ENCODE results near the gene PCED1A.

Gene PCED1A

DNA sequence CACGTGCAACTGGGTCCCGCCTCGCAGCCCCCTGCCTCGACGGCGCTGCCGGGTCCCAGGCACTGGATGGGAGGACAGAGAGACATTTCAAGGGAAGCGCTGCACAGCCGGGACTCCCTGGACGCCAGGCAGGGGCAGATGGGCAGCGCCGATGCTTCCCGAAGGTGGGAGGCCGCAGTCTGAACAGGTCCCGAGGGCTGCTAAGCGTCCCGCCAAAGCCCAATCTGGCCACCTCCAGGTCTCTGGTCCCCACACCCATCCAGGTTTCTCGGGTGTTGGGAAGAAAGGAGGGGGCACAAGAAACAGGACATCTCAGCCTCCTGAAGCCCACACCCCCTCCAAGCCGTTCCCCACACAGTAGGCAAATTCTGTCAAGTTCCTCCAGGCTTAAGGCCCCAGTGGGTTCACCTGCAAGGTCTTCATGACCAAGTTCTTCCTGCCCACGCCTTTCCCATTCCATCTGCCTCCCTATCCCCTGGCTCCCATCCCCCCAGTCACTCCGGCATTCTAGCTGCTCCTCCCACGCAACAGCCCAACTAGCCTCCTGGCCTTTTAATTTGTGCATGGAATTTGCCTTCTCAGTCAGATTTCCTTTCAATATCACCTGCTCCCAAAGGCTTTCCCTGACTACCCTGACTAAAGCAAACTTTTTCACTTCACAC is 34.6 kb downstream of the PCED1A start:
- no peak for DNase-seq (ENCODE audit: low read depth in 1 of 2, low spot score in 1 of 2)

DNA sequence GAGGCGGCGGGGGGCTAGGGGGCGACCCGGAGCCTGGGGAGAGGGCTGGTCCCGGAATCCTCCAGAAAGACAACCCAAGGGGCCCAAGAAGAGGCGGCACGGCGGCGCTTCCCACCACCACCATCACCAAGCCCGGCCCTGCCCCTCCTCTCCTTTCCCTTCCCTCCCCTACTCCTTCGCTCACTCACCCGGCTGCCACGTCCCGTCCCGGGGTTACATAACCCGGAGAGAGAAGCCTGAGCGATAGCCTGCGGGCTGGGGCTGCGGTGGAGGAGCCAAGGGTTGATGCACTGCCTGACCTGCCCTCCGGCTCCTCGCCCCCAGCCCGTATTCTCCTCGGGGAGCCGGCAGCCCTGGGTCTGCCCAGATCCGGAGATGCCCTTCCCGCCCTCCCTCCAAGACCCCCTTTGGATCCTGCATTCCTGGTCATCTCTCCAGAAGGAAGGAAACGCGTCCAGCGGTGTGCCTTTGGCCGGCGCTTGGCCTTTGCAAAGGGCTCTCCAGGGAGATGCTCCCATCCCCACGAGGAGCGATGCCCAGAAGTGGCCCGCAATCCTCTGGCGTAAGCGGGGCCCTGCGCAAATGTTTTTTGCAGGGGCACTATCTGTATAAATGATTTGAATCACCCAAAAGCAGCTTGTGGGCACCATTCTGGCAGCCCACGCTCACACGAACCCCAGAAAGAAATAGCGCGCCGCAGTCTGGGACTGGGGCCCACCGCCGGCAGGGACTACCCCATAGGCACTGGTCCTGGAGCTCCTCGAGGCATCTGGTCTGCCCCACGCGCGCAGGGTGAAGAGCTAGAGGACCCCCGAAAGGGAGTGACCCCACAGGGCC is 35.4 kb downstream of the PCED1A start:
- no peak for DNase-seq (ENCODE audit: low read depth in 1 of 2, low spot score in 1 of 2)

DNA sequence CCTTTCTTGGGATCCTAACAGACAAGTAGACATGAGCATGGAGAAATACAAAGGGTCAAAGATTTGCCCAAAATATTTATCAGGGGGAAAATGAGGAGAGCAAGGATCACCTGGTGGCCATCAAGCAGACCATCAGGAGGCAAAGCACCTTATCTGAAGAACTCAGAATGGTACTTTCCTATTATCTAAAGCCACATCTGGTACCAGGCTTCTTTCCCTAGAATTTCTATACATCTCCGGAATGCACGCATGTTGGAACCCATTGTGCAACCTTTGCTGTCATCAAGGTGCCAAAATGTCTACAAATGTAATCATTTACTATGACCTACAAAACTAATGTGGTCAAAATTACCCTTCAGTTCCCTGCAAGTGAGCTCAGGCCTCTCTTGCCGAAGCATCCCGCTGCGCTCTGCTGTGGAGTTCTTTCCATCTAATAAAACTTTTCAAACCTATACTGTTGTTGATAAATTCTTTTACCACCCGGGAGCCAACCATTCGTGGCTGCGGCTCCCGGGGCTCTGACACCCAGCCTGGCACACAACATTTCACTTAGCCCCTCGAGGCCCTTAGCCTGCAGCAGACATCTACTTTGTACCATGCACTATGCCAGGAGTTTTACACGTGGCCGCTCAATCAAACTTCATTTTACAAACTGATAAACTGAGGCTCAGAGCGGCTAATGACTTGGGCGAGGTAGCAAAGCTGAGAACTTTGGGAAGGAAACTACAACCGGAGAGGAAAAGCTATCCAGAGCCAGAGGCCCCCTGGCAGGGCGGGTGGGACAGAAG is 36.2 kb downstream of the PCED1A start:
- no peak for DNase-seq (ENCODE audit: low read depth in 1 of 2, low spot score in 1 of 2)

DNA sequence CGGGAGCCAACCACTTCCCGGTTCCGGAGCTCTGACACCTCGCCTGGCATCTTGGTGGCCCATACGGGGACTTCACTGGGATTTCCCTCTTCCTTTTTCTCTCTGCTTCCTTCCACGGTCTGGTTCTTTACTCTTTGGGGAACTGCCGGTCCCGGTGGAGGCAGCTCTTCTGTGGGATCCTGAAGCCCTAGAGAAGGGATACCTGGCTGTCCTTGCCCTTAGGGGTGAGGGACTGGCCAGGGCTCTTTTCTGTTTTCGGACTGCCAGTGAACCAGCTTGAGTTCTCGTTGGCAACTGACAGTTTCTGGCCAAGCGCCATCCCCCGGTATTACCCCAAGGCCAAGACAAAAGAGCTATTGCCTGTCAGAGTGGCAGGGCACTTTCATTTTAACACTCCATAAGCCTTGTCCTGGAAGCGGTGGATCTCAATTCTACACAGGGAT is 39.1 kb downstream of the PCED1A start:
- no peak for DNase-seq (ENCODE audit: low read depth in 1 of 2, low spot score in 1 of 2)

DNA sequence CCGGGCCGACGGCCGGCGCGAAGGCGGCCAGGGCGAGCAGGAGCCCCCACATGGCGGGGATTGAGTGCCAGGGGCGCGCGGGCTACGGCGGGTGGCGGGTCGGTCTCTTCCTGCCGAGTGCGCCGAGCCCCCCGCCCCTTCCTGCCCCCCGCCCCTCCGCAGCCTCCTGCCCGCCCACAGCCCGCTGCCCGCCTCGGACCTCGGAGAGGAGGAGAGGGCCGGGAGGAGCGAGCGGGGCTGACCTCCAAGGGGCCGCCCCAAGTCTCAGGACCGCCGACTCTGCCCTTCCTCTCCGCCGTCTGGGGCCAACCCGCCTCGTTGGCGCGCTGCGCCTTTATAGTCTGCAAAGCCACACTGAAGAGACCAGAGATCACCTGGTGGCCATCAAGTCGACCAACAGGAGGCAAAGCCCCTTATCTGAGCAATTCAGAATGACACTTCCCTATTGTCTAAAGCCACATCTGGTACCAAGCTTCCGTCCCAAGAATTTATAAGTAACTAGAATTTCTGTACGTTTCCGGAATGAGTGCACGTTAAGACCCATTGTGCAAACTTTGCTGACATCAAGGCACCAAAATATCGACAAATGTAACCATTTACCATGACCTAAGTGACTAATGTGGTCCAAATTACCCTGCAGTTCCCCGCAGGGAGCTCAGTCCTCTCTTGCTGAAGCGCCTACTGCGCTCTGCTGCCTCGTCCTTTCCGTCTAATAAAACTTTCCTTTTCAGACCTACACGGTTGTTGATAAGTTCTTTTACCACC is 39.8 kb downstream of the PCED1A start, which contains the start of gene CPXM1:
Gene CPXM1, minus strand, starts transcription at position 107 of the 765 bp plus-strand sequence. Its CDS starts 55 bp downstream, at position 52.
- DNase-seq (ENCODE audit: low read depth in 1 of 2, low spot score in 1 of 2) = no peak

DNA sequence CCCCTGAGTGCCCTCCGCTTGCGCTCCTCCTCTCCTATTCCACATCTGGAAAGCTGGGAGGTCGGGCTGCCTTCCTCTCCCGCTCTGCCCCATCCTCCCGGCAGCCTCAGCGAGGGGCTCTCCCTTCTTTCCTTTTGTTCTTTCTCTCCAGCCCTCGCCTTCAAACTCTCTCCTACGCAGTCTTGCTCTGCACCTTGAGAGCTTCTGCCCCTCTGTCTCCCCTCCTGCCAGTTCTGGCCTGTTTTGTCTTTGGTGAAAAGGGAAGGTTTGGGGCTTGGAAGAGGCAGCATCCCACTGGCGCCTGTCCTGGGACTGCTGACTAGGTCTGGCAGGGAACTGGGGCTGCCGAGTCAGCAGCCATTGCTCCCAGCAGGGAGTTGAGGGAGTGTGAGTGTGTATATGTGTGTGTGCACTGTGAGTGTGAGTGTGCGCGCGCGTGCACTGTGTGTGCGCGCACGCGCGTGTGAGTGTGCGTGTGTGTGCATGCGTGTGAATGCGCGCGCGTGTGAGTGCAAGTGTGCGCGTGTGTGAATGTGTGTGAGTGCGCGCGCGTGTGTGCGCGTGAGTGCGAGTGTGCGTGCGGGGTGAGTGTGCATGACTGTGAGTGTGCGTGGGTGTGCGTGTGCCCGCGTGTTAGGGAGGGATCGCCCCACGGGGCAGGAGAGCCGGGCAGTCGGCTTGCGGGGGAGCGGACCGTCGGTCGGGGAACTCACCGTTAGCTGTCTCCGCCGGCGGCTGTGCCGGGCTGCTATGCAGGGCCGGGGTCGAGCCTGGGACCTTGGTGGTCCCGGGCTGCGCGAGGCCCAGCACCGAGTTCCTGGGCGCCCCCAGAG is 40.6 kb downstream of the PCED1A start:
- no peak for DNase-seq (ENCODE audit: low read depth in 1 of 2, low spot score in 1 of 2)

DNA sequence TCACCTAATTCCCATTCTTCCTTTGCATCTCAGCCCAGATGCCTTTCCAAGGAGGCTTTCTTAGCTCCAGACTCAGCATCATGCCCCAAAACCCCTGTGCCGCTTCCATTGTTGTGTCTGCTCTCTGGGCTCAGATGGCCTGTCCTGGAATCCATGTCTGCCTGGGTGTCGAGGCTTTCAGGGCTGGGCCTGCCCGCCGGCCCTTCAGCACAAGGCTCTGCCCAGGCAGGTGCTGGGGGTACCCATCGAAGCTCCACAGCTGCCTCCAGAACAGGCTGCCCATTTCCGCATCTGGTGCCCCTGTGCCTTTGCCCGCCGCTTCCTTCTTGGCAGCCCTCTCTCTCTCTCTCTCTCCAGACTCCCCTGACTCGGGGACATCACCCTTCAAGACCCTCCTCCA is 41.2 kb downstream of the PCED1A start:
- DNase-seq (ENCODE audit: low read depth in 1 of 2, low spot score in 1 of 2) = no peak

DNA sequence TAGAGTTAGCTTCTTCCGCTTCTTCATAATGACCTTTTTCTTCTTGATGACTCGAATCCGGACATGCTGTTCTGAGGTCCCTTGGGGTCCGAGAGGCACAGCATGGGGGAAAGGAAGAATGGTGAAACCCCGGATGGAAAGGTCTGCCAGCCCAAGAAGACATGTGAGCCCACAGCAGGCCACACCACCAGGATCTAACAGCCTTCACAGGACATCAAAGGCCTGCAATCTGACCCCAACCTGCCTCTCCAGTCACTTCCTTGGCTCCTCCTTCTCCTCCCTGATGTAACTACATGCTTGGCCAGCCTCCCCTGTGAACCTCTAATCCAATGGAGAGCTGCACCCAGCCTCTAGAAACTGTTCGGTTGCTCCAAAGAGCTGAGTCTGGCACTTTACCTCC is 41.6 kb downstream of the PCED1A start:
- DNase-seq (ENCODE audit: low read depth in 1 of 2, low spot score in 1 of 2) = no peak

DNA sequence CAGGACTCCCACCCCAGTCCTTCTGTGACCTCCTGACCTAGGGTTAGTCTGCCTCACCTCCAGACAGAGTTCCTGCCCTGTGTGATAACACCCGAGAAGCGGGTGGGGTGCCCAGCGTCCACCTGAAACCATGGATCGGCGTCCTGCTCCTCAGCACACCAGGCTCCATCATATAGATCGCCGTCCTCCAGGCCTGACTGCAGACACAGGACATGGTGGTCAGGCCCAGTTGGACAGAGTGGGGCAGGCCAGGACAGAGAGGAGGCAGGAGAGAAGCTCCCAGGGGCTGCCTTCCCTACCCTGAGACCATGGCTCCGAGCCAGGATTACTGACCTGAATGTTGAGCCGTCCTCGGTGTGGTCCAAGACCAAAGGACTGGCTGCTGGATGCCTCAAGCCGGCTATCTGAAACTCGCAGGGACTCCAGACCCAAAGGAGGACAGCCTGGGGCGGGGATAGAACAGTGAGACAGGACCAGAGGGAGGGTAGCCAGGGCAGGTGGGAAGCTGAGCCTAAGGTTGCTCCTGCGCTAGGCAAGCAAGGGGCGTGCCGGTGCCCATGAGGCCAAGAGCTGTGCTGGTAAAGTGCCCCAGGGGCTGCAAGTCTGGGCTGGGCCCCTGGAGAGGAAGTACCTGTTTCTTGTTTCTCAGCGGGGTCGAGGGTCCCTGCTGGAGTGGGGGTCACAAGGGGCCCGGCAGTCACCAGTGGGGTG is 42.2 kb downstream of the PCED1A start:
- no peak for DNase-seq (ENCODE audit: low read depth in 1 of 2, low spot score in 1 of 2)

DNA sequence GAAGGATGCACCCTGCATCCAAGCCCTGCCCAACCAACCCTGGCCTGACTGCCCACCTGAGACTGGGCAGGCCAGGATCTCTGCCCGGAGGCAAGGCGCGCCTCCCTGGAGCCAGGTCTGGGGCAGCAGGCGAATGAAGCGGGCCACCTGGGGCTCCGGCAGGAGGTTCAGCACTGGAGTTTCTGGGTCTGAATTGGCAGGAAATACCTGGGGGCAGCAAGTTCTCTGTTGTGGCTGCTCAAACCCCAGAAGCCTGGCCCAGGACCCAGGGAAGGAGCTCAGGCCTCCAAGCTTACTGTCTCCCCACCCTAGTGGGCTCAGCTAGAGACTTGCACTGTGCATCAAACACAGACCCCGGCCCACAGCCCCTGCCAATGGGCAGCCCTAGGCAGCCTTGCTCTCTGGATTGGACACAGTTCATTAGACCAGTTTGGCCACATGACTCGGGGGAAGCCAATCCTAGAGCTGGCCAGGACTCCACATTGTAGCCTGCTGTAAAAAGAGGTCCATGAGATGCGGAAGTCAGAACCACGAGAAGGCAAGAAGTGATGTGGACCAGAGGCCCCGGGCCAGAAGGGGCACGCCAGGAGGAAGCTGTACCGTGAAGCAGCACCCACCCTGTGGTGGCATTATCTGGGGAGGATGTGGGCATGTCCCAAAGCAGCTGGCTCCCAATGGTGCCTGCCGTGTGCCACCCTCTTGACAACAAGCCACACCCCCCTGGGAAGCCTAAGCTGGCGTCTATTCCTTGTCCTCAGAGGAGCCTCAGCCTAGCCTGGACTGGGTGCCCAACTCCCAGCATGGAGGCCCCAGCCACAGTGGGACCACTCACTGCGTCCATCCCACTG is 43.1 kb downstream of the PCED1A start:
- no peak for DNase-seq (ENCODE audit: low read depth in 1 of 2, low spot score in 1 of 2)

DNA sequence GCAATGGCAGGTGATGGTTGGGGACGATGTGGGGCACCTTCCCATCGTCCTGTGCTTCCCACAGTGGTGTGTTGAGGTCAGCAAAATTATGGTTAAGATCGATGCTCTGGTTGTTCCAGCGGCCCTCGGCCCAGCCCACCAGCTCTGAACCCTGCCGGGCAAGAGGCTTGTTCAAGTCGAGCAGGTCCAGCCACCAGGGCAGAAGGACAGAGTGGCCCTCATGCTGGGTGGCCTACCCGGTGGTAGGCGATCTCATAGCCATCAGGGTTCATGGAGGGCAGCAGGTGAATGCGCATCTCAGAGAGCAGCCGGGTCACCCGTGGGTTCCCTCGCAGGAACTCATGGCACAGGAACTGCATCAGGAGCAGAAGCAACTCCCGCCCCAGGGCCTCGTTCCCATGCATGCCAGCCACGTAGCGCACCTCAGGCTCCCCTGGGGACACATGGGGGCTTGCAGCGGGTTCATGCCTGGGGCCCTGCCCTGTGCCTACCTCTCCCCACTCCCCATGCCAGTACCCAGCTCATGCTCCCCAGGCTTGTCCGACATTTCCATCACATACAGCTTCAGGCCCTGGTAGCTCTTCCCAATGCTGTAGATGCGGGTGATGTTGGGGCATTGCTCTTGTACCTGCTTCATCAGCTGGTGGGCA is 44.3 kb downstream of the PCED1A start:
- DNase-seq (ENCODE audit: low read depth in 1 of 2, low spot score in 1 of 2) = no peak

DNA sequence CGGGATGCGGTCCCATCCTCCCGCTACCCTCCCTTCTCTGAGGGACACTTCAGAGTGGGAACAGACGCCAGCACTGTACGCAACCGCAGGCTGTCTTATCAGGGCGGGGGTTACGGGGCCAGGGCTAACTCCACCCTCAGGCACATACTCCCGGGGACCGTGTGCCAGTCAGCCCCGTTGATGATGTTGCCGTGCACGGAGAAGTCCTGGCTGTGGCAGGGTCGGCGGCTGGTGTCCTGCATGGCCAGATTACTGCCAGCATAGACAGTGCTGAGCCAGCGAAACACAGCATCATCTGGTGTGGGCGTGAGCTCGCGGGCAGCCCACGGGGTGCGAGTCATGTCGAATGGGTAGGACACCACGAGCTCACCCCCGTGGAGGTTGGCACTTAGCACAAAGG is 45.0 kb downstream of the PCED1A start:
- DNase-seq (ENCODE audit: low read depth in 1 of 2, low spot score in 1 of 2) = no peak

DNA sequence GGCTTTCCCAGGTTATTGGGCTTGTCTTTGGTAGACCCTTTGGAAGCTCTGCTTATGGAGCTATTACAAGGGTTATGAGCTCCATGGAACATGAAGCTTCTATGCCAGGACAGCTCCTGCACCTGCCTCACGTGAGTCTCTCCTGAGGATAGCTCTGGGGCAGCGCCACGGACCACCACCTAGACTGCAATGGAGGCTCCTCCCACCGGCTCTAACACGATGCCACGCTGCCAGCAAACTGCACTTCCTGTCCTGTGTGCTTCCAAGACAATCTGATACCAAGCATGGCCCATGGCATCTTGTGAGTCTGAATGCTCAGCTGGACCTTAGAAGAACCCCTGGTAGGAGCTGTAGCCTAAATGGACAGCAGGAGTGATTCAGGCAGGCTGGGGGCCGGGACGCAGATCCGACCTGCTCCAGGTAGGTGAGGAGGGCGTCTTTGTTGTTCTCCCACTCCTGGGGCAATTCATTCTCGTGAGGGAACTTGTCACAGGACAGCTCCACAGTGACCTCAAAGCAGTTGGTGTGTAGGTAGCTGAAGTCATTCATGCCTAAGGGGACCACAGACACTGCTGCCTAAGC is 45.5 kb downstream of the PCED1A start:
- no peak for DNase-seq (ENCODE audit: low read depth in 1 of 2, low spot score in 1 of 2)

DNA sequence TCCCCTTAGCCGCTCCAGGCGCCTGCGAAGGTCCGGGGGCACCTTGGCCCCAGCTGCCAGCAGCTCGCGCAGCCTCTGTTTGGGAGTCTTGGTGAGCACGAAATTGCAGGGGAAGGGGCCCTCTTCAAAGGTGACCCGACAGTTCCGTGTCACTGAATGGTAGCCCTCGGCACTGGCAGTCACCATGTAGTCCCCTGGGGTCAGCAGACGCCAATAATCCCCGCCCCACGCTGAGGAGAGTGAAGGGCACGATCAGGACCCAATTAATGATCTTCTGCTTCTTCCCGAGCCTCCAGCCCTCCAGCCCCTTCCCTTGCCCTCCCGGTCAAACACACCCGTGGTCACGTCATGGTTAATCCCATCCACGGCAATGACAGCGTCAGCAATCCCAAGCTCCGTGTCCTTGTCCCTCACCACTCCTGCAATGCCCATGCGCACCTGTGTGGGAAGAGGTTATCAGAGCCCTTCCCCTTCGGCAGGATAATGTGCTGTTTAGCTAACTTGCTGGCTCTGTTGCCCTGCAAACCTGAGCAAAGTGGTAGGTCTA is 46.2 kb downstream of the PCED1A start:
- no peak for DNase-seq (ENCODE audit: low read depth in 1 of 2, low spot score in 1 of 2)

DNA sequence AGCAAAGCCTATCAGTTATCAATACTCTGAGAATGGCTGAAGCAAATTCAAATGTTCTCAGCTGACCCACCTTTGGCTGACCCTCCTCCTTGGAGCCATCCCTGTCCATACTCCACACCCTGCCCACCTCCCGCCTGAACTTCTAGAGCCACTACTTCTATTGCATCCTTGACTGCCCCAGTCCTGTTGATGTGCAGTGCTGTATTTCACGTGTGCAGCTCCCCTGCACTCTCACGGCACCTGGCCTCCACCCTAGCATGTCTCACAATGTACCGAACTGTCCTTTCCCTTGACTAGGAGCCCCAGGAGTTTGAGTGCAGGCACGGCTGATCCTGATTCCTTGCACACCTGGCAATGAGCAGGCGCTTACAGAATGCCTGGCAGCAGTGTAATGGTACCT is 47.0 kb downstream of the PCED1A start:
- DNase-seq (ENCODE audit: low read depth in 1 of 2, low spot score in 1 of 2) = no peak

Measured in activated T-helper 1 cell treated with anti-CD3 and anti-CD28 coated beads, Interleukin-2, amount 50 U/mL, for 16 hours (primary cell).